Jurkat, Clone E6-1 (cell line): ENCODE measurements around the gene CAT.

Experiments
- DNase-seq: peaks from one replicate; pipeline ENCODE4 v3.0.0-alpha.2; 2011; ENCODE audit warnings: low read depth, low spot score
- H3K4me3 ChIP-seq: 2 replicates; pipeline ENCODE4 v1.5.1; 2011; ENCODE audit warnings: mild to moderate bottlenecking, low read length, control low read depth, moderate library complexity

CAT gene

GRCh38 chr11:34512840-34513681, 74.3 kb downstream of the CAT start:
- H3K4me3 ChIP-seq: no peak overlapping the region
- peak; percentile 52 for DNase-seq

GRCh38 chr11:34513682-34514449, 75.1 kb downstream of the CAT start, which contains the start of gene ELF5:
ELF5 (minus strand) TSS chr11:34513794; CDS start chr11:34505749, 8,045 bp downstream.
- no peak within 1 kb of the TSS for H3K4me3 ChIP-seq
- DNase-seq: no peak

GRCh38 chr11:34514597-34514996, 75.9 kb downstream of the CAT start:
- no peak for DNase-seq
- H3K4me3 ChIP-seq: no peak overlapping the region

GRCh38 chr11:34516247-34517040, 77.7 kb downstream of the CAT start:
- no peak overlapping the region for H3K4me3 ChIP-seq
- DNase-seq: no peak

GRCh38 chr11:34519595-34520235, 81.0 kb downstream of the CAT start:
- no peak for DNase-seq

GRCh38 chr11:34521265-34521664, 82.5 kb downstream of the CAT start:
- no peak overlapping the region for H3K4me3 ChIP-seq
- no peak for DNase-seq

More at GRCh38 chr11:34519595-34520235, 81.0 kb downstream of the CAT start:
- no peak overlapping the region for H3K4me3 ChIP-seq
